ENCODE data around the gene FAM162A.

GRCh38 chr3:122382888-122383666, 905 bp upstream of the FAM162A start, which contains the start of gene MIX23:
- no peak for TF ChIP-seq CTCF (IDR thresholded peaks at IDR 0.05)
- no peak for TF ChIP-seq ZFX (IDR thresholded peaks at IDR 0.05; ENCODE audit: borderline replicate concordance)
